GM19025 (cell line): Measurements from ENCODE around the gene GTPBP10.
A peak's percentile ranks its signal among the peaks of the same experiment; 100 is the strongest.

Source experiments
- ATAC-seq: cut with Tn5 transposase; IDR thresholded peaks from one replicate; pipeline ENCODE4 v1.9.1; 2021; ENCODE audit warnings: mild to moderate bottlenecking, low read depth, moderate library complexity; ENCODE audit not compliant: unreplicated experiment

Gene GTPBP10

GRCh38 chr7:90351987-90352386, 5.5 kb downstream of the GTPBP10 start:
- ATAC-seq: no peak

- ATAC-seq: no peak
Measured at GRCh38 chr7:90383422-90383821, 36.9 kb downstream of the GTPBP10 start.

DNA sequence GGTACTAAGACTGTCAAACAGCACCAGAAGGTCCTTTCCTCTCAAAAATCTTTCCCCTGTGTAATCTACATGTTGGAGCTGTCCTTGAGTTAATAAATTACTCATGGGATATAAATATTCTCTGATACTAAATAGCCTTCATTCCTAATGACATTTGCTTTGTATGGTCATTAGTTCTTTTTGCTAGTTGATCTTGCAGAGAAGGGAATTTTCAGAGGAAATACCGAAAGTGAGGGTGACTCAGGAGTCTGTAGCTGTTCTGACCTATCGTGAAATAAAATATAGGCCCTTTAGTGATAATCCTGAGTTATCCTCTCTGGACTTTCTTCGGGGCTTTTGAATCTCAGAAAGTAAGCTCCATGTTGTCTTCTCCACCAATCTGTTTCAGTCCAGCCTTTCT, 37.3 kb downstream of the GTPBP10 start:
- no peak for ATAC-seq

GRCh38 chr7:90384433-90384832, 37.9 kb downstream of the GTPBP10 start:
- ATAC-seq: no peak

DNA sequence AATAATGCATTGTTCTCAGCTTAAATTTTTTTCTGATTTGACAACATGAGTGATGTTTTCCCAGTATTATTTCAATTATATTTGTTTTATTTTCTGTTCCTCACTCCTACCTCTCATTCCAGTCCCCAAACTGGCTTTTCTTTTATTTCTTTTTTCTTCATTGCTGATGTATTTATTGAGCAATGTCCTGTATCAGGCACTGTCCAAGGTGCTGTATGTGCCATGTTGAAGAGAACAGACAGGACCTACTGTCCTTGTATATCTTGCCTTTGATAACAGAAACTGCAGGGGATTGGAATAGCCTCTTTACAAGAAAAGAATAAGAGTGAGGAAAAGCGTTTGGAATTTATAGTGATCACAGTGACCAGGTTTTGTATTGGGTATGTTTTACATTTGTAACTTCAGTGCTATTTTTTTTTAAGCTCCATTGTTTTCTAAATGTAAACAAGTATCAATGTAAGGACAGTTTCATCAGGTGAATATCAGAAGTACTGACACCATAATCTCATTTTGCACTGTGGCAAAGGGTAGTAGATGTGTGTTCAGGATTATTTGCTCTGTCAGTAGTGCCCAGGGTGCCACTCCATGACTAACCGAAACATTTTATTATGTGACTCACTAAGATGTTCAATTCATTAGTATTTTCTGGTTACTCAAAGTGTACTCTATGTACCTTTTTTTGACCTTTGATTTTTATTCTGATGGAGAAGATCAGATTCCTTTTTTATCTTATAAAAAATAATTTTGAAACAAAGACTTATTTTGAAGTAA, 41.1 kb downstream of the GTPBP10 start:
- ATAC-seq: no peak

DNA sequence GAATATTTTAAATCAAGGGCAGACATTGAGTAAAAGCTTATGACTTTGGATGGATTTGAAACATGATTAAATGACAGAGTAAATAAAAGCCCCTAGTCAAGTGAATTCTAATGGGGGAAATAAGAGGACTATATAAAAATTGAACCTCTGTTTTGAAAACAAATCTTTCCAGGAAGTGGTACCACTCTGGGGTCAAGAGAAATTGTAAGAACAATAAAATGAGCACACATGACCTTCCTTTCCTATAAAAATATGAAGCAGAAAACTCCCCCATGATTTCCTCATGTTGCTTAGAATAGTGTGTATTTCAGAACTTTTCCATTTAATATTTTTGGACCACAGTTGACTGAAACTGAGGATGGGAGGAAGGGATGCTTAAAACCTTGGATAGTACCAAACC, 44.4 kb downstream of the GTPBP10 start:
- ATAC-seq: no peak

GRCh38 chr7:90391488-90391887, 45.0 kb downstream of the GTPBP10 start:
- no peak for ATAC-seq

DNA sequence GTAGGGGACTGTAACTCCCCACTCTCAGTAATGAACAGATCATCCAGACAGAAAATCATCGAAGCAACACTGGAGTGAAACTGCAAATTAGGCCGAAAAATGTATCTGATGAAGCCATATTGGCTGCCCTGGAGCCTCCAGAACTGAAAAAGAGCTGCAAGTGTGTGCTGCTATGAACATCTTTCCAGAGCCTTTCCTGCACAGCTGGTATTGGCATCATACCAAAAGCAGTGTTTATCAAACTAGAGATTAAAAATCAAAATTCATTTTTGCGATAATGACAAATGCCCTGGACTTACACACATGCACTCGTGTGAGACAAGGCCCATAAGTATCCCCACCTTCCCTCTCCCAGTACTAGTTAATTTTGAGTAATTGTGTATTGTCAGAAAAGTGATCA, 49.9 kb downstream of the GTPBP10 start:
- ATAC-seq: no peak

GRCh38 chr7:90401989-90402388, 55.5 kb downstream of the GTPBP10 start:
- ATAC-seq: no peak

DNA sequence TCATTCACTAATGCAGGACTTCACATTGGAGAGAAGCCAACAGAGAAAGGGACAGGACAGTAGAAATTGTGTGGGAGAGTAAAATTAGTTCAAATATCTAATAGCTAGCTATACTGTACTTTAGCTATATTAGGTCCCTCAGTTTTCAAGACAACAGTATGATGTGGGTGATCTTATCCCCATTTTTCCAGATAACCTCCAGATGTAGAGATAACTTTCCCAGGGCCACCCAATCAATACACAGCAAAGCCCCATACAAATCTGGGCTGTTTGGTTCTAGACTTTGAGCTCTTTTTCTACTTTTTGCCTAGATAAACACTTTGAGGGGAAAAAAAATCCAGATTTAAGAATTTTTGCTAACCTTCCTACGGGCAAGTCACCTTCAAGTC, 56.3 kb downstream of the GTPBP10 start:
- ATAC-seq: no peak

- ATAC-seq: peak; percentile 93
Measured at GRCh38 chr7:90403174-90404113, 56.9 kb downstream of the GTPBP10 start, which contains the start of gene CLDN12. TSS of gene CLDN12 (plus strand) at chr7:90403461. CDS start at chr7:90412677, 9,216 bp downstream.

DNA sequence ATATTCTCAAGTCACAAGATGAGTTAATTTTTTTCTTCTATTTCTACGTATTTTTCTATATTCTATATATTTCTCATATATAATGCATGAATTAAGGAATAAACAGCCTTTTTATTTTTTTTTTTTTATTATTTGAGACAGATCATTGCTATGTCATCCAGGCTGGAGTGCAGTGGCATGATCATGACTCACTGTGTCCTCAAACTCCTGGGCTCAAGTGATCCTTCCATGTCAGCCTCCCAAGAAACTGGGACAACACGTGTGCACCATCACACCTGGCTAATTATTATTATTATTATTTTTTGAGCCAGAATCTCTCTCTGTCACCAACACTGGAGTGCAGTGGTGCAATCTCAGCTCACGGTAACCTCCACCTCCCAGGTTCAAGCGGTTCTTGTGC, 58.3 kb downstream of the GTPBP10 start:
- ATAC-seq: no peak

DNA sequence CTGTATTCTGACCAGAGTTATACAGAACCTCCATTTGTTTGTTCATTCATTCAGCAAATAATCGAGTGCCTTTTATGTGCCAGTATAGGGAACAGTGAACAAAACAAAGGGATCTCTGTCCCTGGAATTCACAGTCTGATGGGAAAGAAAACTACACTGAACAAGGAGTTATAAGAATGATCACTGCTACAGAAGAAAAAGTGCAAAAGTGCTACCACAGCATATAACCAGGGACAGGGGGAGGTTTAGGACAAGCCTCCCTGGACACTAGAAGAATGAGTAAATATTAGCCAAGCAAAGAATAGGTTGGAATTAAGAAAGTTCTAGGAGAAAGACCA, 60.9 kb downstream of the GTPBP10 start:
- no peak for ATAC-seq

- no peak for ATAC-seq
Measured at GRCh38 chr7:90408142-90408541, 61.6 kb downstream of the GTPBP10 start.

DNA sequence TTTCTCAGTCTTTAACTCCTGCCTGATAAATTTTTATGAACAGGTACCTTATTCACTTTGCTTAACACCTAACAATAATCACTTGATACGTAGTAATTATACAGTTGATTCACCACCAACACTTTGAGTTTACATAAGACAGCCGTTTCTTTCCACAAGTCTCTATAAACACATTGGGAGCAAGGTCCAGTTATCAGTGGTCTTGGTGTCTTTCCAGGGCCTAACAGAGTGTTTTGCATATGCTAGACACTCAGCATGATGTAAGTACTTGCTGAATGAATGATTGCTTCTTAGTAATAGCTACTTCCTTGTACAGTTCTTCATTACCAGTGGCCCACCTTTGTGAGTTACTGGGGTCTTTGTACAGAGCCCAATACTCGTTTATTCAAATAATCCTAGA, 63.2 kb downstream of the GTPBP10 start:
- ATAC-seq: no peak

GRCh38 chr7:90411510-90411909, 65.0 kb downstream of the GTPBP10 start:
- no peak for ATAC-seq

- ATAC-seq: no peak
Measured at GRCh38 chr7:90412458-90413184, 66.1 kb downstream of the GTPBP10 start.

- no peak for ATAC-seq
Measured at GRCh38 chr7:90413185-90413528, 66.6 kb downstream of the GTPBP10 start.

DNA sequence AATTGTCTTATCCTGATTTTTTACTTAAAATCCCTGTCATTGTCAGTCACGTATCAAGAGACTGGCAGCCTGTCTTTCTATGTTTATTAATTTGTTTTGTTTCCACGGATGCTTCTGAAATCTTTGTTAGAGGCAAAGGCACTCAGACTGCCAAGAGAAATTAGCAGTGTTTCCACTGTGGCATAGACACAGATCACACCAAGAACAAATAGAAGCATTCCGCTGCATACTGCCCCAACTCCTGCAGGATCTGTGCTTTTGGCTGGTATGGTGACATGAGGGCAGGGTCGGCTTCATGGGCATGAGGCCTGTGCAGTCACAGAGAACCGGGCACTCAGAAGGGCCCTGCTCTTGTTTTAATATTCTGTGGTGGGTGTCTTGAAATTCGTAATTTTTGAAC, 75.1 kb downstream of the GTPBP10 start:
- no peak for ATAC-seq

- ATAC-seq: peak; percentile 85
Measured at GRCh38 chr7:90424720-90425119, 78.2 kb downstream of the GTPBP10 start.

DNA sequence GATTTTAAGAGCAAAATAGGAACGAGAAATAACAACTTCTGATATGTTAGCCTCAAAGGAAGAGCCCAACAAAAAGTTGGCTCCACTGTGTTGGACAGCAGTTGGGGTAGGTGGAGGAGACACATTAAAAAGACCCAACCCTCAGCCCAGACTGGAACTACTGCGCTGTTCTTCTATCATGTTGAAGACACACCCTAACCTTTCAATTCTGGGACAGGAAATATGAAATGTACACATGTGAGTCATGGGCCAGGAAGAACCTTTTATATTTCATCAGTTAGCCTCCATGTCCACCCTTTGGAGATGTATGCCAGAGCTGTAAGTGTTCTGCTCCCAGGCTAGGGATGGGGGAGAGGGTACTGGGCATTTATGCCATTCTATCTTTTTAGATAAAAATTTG, 78.9 kb downstream of the GTPBP10 start:
- ATAC-seq: no peak
